ENCODE data around the gene EGFR. TPM values are rescaled to one million over a fixed set of nuclear protein-coding genes. Genes with fewer than 3 reads are reported as not detected.

EGFR gene
- total RNA-seq, 1 donor from 2014 or later, result 19.4 TPM

DNA sequence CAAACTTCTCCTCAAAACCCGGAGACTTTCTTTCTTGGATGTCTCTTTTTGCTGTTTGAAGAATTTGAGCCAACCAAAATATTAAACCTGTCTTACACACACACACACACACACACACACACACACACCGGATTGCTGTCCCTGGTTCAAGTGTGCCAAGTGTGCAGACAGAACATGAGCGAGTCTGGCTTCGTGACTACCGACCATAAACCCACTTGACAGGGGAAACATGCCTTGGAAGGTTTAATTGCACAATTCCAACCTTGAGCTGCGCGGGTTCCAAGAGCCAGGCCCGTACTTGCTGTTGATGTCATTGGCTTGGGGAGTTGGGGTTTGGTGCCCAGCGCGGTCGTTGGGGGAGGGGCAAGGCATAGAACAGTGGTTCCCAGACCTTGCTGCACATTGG is 1.7 kb downstream of the EGFR start:
- H3K27ac Mint-ChIP-seq, result no peak overlapping the region
- H3K27me3 Mint-ChIP-seq (ENCODE audit: low read depth), result peaks cover 45% of the 10 kb centered on the region
- no peaks in the 10 kb centered on the region for H3K9me3 Mint-ChIP-seq
- no peak for DNase-seq (ENCODE audit: low spot score in 2 of 2, unreplicated experiment in 2 of 2)
- TF ChIP-seq, protein P1, sequence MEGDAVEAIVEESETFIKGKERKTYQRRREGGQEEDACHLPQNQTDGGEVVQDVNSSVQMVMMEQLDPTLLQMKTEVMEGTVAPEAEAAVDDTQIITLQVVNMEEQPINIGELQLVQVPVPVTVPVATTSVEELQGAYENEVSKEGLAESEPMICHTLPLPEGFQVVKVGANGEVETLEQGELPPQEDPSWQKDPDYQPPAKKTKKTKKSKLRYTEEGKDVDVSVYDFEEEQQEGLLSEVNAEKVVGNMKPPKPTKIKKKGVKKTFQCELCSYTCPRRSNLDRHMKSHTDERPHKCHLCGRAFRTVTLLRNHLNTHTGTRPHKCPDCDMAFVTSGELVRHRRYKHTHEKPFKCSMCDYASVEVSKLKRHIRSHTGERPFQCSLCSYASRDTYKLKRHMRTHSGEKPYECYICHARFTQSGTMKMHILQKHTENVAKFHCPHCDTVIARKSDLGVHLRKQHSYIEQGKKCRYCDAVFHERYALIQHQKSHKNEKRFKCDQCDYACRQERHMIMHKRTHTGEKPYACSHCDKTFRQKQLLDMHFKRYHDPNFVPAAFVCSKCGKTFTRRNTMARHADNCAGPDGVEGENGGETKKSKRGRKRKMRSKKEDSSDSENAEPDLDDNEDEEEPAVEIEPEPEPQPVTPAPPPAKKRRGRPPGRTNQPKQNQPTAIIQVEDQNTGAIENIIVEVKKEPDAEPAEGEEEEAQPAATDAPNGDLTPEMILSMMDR (IDR thresholded peaks at IDR 0.05; ENCODE audit: unreplicated experiment), result no peak
- no peaks in the 10 kb centered on the region for H3K36me3 Mint-ChIP-seq
- H3K4me1 Mint-ChIP-seq, result no peaks in the 10 kb centered on the region
- peak overlapping the region; percentile 66 for H3K4me3 Mint-ChIP-seq

DNA sequence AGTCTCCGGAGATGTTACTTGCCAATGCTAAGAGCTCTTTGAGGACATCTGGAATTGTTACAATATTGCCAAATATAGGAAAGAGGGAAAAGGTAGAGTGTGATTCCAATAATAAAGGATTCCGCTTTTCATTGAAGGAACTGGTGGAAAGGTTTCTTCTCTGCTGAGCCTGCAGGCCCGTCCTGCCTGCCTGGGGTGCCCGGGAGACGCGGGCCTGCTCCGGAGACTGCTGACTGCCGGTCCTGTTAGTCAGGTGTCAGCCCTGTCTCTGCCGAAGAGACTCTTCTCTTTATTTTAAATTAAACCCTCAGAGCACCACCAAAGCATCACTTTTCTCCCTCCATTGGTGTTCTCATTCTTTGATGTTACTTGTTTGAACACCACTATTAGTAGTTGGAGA is 2.2 kb downstream of the EGFR start:
- Mint-ChIP-seq H3K4me1 (no peaks in the 10 kb centered on the region), H3K9me3 (no peaks in the 10 kb centered on the region), H3K27me3 (ENCODE audit: low read depth) (peaks cover 39% of the 10 kb centered on the region), H3K27ac (no peak overlapping the region), H3K36me3 (no peaks in the 10 kb centered on the region), H3K4me3 (peak overlapping the region; percentile 66)
- no peak for DNase-seq (ENCODE audit: low spot score in 2 of 2, unreplicated experiment in 2 of 2)
- TF ChIP-seq, protein P1 (IDR thresholded peaks at IDR 0.05; ENCODE audit: unreplicated experiment), result no peak

DNA sequence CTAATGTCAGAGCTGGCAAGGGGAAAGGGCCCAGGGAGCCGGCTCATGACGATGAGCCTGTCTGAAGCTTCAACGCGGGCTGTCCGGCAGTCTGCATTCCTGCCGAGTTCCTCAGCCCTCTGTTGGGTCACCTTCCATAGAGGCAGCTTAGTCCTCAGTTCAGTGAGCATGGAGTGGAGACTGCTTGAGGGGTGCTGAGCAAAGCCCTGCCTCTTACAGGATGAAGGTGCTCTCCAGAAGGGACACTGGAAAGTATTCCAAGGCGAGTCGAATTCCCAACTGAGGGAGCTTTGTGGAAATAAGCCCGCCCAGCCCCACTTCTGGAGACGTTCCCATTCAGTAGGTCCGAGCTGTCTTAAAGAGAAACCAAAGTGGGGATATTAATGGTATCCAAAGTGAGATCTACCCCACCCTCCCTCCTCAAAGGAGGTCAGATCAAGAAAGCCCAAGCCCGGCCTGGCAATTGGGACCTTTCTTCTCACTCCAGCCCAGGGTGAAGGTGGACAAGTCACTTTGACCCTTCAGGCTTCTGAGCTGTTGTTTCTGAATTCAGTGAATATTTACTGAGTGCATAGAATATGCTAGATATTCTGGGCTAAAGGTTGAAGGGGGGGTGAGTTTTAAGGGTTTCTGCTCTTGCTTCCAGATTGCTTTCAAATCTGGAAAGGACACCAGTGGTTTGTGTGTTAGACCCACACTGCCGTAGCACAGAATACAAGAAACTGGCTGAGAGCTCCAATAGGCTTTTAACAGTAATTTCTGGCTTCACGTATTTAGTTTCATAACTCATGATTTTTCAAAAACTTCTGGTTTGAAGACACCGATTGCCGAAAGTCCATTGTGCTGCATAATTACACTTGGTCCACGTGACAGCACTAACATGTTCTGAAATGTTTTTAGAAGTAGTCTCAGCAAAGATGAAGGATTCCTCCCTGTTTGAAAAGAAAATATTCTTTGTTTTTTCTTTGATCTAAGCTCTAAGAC is 3.5 kb downstream of the EGFR start:
- Mint-ChIP-seq H3K4me3 (no peak overlapping the region), H3K27me3 (ENCODE audit: low read depth) (peaks cover 33% of the 10 kb centered on the region), H3K4me1 (peaks cover 12% of the 10 kb centered on the region), H3K36me3 (no peaks in the 10 kb centered on the region), H3K27ac (no peak overlapping the region), H3K9me3 (no peaks in the 10 kb centered on the region)
- TF ChIP-seq, protein P1 (IDR thresholded peaks at IDR 0.05; ENCODE audit: unreplicated experiment), result no peak
- DNase-seq (ENCODE audit: low spot score in 2 of 2, unreplicated experiment in 2 of 2), result no peak

DNA sequence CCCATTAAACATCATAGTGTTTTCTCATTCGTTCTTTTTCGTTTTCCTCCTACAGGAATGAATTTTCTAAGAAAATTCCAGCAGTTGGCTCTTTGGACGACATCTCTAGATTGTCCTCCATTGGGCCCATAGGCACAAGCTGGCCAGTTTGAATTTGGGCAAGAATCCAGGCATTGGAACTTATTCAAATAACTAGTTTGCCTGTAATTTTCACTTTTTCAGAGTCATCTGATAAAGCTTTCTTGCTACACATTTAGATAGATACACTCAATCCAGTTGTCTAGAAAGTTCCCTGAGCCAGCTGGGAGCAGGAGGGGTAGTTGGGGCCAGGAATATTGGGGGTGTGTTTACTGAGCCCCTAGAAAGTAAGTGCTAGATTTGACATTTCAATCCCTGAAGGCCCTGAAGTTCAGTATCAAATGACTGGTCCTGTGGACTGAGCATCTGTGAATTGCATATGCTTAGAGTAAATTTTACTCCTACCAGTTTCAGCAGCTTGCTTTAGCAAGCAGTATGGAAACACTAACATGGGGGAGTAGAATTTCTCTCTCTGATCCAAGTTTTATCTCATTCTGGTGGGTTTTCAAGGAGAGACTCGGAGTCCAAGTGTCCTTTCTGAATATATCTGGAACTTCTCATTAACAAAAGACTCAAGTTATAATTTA is 5.2 kb downstream of the EGFR start:
- Mint-ChIP-seq H3K27ac (no peak overlapping the region), H3K4me3 (no peak overlapping the region), H3K9me3 (no peaks in the 10 kb centered on the region), H3K4me1 (peaks cover 19% of the 10 kb centered on the region), H3K27me3 (ENCODE audit: low read depth) (peaks cover 26% of the 10 kb centered on the region), H3K36me3 (no peaks in the 10 kb centered on the region)
- no peak for DNase-seq (ENCODE audit: low spot score in 2 of 2, unreplicated experiment in 2 of 2)
- TF ChIP-seq, protein P1 (IDR thresholded peaks at IDR 0.05; ENCODE audit: unreplicated experiment), result no peak

DNA sequence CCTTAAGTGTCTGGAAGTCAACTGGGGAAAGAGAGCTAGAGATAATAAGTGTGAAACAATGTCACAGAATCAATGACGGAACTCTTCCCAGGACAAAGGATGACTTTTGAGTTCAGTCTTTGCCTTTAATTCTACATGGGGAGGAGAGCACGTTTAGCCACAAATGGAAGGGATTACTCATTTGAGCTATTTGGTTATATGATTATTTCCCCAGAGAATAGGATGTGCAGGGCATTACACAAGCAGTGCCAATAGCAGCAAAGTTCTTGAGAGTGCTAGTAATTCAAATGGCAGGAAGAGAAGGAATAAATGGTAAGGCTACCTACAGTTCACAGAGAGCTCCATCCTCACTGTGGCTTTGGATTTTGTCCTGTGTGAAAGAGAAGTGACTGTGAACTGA is 6.0 kb downstream of the EGFR start:
- Mint-ChIP-seq H3K9me3 (no peaks in the 10 kb centered on the region), H3K27me3 (ENCODE audit: low read depth) (peaks cover 26% of the 10 kb centered on the region), H3K36me3 (no peaks in the 10 kb centered on the region), H3K27ac (no peak overlapping the region), H3K4me1 (peaks cover 19% of the 10 kb centered on the region), H3K4me3 (no peak overlapping the region)
- no peak for DNase-seq (ENCODE audit: low spot score in 2 of 2, unreplicated experiment in 2 of 2)
- TF ChIP-seq, protein P1 (IDR thresholded peaks at IDR 0.05; ENCODE audit: unreplicated experiment), result no peak

Measured in mesothelial cell of epicardium (in vitro differentiated cells).